HG03066 (cell line): ENCODE results near the gene POC1A.

Source experiments
- ATAC-seq: cut with Tn5 transposase; IDR thresholded peaks from one replicate; pipeline ENCODE4 v1.9.1; 2021; ENCODE audit warnings: low read depth; ENCODE audit not compliant: unreplicated experiment

The POC1A gene

DNA sequence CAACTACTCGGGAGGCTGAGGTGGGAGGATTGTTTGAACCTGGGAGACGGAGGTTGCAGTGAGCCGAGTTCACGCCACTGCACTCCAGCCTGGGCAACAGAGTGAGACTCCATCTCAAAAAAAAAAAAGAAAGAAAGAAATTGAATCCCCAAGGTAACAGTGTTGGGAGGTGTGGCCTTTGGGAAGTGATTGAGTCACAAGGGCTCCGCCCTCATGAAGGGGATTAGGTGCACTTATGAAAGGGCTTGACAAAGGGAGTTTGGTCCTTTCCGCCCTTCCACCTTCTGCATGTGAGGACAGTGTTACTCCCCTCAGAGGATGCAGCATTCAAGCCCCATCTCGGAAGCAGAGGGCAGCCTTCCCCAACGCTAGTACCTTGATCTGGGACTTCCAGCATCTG is 21.3 kb downstream of the POC1A start:
- ATAC-seq, result no peak

DNA sequence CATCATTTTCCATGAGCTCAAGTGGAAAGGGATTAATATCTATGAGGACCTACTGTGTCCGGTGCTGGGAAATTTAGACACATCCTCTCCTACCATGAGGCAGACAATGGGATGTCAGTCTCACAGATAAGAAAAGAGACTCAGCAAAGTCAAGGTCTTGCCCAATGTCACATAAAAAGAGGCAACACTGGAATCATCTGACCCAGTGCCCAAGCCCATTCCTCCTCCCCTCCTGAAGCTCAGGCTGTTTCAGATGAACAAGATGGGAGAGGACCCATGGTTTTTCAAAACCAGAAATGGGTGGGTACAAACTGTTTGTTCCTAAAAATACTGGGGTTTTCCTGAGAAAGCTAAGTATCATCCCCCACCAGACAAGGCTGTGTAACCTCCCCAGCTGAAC is 22.2 kb downstream of the POC1A start:
- ATAC-seq, result no peak

DNA sequence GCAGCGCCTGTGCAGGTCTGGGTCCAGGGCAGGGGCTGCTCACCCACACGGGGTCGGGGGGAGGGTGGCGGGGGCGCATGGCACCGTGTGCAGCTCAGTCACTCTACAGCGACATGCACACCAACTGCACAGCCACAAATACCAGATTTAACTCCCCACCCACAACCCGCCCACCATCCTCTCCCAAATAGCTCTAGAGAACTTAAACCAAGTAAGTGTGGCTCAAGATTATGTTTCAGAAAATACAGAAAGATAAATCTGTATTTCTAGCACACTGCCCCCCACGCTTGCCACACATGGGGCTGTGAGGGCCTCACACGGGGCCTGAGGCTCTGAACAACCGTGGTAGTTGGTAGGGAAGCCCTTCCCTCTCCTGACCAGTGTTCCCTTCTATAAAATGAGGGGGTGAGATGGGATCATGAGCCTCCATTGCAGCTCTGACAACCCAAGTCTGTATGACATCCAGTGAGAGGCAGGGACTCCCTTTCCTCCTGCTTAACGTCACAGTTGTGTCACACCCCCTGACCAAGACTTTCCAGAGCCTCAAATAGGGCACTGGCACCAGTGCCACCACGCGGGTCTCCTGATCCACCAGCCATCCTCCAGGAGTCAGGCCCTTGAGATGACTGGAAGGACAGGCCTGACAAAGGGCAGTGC is 23.1 kb downstream of the POC1A start:
- no peak for ATAC-seq

DNA sequence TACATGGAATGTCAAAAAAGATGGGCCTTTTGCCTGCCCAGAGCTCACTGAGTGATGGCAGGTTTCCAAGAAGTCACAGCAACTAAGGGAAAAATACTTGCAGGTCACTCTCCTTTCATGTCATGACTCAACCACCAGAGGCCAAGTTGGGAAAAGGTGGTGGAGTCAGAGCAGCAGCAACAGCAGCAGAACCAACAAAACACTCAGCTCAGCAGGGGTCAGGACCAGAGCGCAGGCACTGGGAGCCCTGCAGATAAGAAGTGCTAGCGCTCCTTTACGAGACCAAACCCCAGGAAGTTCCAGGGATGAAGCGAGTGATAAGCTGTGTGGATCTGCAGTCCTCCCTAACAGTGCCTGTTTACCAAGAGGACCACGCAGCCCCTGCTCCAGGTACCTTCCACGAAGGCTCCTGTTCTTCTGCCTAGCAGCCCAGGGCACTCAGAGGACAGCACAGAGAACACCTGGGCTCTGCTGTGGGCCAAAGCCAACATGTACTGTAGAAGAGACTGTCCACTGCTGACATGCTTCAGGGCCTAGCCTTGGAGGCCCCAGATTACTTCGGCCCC is 26.0 kb downstream of the POC1A start:
- no peak for ATAC-seq

DNA sequence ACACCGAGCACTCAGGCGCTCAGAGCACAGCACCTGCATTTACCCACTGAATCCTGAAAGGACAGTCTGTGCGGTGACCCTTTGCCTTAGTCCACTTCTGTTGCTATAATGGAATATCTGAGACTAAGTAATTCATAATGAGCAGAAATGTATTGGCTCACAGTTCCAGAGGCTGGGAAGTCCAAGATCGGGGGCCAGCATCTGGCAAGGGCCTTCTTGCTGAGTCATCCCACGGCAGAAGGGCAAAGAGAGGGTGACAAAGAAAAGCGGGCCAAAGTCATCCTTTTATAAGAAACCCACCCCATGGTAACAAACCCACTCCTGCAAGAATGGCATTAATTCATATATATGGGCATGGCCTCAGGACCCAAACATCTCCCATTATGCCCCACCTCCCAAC is 27.7 kb downstream of the POC1A start:
- no peak for ATAC-seq

DNA sequence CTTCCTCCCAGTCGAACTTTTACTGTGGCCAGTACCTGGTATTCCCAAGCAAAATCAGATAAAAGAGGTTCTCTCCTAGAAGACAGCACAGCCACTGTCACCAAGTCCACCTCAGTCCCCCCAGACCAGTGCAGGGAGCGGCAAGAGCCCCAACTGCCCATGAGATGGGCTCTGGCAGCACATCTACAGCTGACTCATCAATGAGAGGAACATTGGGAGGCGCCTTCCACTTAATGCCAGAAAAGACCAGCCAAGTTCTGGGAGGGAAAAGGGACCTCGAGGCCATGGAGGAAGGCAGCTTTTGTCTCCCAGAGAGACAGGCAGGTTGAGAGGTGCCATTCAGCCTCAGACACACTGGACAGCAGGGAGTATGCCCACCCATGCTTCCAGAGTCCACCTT is 28.2 kb downstream of the POC1A start:
- no peak for ATAC-seq

DNA sequence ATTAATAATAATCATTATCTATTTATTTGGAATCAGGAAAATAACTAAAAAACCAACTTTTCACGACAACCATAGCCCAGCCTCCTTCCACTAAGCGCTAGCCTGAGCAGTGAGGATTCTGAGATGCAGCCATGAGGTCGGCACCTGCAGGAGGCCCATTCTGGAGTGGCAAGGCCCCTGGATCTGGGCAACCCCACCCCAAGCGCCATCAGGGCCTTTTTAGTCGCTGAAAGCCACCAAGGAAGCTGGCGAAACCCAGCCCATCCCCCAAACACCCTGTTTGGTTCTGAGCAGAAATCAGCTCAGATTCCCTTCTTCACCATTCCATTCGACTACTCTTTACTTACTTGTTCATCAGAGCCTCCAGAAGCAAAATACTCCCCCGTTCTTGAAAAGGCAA is 29.5 kb downstream of the POC1A start:
- ATAC-seq, result no peak

DNA sequence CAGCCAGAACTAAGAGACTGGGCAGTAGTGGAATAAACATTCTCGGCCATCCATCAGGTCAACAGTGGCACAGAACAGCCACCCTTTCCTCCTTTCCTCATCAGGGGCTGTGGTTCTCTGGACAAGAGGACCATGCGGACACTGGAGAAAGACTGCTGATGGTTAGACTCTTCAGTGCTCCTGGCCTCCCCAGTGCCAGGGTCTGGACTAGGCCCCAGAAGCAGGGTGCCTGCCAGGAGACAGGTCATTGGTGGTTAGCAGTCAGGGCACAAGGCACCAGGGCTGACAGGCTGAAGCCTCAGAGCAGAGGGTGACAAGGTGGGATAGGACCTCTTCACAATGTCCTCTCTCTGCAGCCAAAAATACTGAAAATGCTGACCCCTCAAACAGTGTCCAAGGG is 30.1 kb downstream of the POC1A start:
- ATAC-seq, result no peak

DNA sequence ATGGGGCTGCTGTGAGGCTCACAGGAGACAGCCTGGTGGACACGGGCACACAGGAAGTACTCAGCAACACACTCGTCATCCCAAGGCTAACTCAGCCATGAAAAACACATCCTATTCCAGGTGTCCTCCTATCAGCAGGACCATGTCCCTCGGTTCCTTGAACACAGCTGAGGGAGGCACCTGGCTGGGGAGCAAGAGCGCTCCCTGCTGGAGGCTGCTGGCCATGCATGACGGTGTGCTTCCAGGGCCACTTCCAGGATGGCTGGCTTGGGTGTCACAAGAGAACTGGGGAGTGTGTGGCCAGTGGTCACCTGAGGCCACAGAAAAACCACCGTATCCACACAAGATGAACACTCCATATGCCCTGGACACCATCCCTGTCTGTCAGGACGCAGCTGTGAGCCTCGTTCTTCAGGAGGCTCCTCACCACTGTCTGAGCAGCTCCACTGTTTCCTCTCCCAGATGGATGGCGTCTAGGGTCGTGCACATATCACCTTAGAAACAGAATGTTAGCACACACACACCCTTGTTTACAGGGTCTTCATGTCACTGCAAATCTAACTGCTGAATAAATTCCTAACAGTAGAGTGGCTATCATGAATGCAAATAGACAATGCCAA is 31.0 kb downstream of the POC1A start:
- peak; percentile 65 for ATAC-seq

DNA sequence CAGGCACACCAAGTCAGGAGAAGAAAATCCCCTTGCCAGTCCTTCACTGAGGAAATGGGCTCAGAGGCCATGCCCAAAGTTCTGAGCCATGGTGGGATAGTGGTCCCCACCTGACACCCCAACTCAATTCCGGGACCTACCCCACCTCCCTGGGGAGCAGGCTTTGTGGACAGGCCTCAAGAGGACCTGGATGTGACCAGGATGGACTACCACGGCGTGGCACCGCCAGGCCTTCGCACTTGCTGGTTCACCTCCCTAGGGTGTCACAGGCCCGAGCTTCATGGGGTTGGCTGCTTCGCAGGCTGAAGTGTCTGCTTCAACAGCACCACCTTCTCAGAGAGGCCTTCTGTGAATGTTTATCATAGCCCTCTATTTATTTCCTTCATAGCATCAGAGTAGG is 31.7 kb downstream of the POC1A start:
- ATAC-seq, result no peak

DNA sequence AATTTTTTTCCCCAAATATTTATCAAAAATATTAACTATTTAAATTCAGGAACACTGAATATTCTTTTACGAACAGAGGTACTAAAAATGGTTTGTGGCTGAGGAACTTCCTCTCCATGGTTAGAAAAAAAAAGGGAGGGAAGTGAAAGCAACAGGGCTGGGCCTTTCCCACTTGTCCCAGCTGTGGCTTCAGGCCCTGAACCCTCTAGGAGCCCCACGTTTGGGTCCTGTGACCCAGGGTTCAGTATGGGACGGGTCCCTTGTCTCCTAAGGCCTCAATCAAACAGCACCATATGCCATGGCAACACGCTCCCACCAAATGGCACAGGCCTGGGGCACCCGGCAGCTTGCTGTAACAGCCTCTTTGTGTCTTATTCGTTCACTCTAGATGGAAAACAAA is 32.4 kb downstream of the POC1A start:
- no peak for ATAC-seq

DNA sequence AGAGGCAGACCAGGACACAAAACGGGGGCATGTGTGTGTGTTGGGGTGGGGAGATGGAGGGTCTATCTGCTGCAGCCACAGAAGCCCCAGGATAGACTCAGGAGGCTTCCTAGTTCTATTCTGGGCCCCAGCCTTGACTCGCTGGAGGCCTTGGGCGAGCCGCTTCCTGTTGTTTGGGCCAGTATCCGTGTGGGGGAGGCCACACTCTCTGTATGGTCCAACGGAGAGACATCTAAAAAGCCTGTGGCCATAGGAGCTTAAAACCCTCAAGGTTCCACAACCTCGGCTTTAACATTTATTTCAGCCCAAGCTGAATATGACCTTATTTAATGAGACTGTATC is 32.8 kb downstream of the POC1A start:
- ATAC-seq, result peak; percentile 54

DNA sequence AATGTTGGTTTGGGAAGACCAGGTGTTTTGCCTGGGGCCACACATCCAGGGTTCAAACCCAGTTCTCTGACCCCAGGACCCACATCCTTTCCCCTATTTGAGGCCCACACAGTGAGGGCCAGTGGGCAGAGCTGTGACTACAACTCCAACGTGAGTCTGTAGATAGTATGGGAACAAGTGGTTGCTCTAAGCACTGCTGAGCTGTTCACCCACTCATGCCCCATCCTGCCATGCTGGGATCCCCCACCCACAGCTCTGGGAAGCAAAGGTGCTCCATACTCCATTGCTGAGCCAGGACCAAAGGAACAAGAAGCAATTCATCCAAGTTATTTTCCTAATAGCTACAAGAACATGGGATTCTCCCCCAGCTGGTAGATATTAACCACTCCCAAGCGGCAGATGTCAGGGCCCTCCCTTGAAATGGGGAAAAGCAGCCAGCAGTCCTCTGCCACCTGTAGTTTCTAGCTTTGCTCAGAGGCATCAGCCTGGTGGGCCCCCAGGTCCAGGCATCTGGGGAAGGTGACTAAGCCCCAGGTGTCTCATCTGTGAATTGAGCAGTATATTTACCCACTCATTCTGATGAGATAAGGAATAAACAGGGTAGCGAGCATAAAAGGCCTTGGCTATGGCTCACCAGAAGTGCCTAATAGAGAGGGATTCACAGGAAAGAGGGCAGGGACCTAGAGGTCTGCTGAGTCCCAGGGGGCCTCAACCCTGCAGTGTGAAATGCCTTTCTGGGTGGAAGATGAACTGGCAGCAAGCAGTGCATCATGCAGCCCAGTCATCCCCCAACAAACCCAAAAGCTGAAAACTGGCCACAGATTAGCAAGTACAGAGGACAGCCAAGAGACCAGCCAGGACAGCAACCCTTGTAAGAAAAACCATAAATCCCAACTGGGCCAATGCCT is 33.4 kb downstream of the POC1A start:
- ATAC-seq, result no peak

DNA sequence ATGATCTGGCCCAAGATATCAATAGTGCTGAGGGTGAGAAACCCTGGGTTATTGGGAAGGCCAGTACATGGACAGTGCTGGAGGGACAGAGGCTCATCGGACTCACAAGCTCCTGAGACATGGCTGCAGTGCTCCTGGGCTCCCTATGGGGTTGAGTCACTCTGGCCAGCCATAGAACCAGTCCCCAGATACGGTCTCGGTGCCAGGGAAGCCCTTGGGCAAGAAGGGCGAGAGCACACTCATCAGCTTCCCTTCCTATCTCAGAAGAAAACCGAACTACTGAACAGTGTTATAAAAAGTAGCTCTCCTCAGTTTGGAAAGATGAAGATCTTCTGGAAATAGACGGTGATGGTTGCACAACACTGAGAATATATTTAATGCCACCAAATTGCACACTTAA is 34.4 kb downstream of the POC1A start:
- no peak for ATAC-seq

DNA sequence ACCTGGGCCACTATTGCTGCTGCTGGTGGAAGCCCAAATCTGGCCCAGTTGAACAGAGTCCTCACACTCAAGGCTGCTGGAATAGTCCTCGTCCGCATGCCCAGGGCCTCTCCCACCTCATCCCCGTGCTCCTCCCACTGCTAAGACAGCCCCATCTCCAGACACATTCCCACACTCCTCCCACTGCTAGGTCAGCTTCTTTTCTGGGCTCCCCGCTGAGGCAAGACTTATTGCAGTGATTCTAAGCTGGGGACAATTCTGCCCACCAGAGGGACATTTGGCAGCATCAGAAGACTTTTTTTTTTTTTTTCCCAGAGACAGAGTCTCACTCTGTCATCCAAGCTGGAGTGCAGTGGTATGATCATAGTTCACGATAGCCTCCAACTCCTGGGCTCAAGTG is 35.1 kb downstream of the POC1A start:
- no peak for ATAC-seq

DNA sequence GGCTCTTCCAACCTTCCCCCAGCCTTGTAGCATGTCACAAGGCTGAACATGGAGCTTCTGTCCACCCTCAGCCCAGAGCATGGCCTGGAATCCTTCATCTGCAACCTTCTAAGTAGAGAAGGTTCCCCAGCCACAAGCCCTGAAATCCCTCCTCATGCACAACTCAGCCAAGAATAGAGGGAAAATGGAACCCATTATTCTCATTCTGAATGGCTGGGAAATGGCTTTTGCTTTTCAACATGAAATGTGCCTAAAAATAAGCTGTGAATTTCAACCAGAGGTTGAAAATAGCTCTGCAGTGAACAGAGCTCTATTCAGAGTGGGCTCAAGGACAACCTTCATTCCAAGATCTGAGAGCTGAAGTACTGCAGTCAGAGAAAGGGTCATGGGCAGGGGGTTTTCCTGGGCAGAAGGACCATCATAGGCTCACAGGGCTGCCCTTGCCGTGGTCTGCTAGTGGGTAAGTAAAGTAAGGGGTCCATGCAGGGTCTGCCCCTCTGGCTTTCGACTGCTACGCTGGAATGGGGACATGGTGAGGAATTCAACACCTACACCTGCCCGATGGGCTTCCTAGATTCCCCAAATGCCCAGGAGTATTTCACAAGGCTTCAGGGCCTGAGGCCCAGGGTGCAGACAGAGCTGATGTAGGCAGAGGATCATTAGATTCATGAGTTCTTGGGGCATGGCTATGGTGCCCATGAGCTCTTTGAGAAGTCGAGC is 35.9 kb downstream of the POC1A start:
- no peak for ATAC-seq

DNA sequence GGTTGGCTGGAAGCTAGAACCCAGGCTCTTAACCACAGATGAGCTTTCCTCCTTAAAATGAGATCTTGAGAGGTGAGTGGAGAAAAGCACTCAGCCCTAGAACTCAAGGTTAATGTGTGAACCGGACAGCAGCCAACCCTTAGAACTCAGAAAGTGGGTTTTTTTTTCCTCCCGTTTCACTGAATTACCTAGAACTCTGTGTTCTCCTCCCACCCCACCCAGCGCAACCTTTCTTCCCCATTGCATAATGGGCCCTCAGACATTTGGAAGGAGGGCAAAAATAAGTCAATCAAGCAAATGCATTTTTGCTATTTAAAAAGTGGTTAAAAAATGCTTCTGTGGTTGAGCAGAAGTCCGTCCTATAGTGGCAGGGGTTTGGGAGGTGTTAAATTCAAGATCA is 36.7 kb downstream of the POC1A start:
- no peak for ATAC-seq

DNA sequence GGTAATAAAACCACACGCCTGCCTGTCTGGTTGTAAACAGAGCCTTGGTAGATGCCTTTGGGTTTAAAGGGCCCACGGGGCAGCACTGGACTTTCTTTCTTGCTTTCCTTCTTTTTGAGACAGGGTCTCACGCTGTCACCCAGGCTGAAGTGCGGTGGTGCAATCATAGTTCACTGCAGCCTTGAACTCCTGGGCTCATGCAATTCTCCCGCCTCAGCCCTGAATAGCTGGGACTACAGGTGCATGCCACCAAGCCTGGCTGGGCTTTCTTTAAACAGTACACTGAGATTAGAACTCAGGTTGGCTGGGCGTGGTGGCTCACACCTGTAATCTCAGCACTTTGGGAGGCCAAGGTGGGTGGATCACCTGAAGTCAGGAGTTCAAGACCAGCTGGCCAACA is 42.2 kb downstream of the POC1A start:
- ATAC-seq, result no peak

DNA sequence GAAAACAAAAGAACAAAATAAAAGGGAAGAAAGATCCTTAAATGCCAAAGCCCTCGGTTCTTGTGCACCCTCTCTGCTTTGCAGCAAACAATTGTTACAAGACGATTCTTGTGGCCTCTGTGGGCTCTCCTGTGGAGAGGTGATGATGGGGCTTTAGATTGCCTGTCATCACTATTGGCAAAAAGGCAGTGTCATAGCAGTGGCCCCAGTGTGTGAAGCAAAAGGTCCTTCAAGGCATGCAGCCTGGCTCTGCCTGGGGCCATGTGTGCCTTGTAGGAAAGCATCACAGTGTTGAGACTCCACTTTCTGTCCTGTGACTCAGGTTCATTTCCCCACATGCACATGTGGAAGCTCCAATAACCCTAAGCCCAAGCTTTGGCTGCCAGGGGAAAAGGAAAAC is 43.7 kb downstream of the POC1A start:
- no peak for ATAC-seq

DNA sequence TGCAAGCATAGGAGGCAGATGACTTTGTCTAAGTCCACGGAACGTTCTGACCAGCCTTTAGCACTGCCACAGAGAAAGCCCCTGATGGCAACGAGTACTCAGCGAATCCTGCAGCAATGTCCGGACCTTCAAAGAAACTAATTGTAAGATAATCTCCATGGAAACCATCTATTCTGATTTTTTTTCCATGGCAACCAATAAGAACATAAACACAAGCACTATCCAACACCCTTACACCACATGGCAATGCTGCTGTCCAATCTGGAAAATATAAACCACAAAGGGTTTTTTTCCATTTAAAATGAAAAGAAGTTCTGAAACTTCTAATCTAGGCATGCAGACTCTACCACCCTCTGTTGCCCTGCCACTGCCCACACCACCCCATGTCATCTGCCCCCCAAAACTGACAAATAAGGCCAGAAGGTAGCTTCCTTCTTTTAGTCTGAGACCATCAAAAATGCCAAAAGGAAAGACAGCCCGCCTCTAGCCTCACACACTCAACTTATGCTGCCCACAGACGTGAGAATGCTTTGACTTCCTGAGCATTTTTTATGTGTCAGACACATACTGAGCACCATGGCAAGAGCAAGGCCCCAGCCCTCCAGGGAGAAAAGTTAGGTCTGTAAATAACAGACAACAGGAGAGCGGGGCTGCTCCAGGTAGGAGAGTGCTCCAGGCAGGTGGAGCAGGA is 44.5 kb downstream of the POC1A start:
- no peak for ATAC-seq
